A549 (cell line): Measurements from ENCODE around the gene TMEM165.

Experiments used
- EP300 ChIP-seq, 2 experiments: fragments of >200 bp; sonication (Bioruptor Twin); formaldehyde crosslinking; IDR thresholded peaks; 2 replicates in 1 of 2; 3 replicates in 1 of 2; pipeline ENCODE4 v1.6.1; 2016 to 2017
- ESRRA ChIP-seq: fragments of 150-350 bp; IDR thresholded peaks from 2 replicates; pipeline ENCODE4 v1.6.1; 2014; ENCODE audit warnings: mild to moderate bottlenecking, low read length, borderline replicate concordance
- HOXB13 ChIP-seq: fragments of 250-450 bp; sonication (Bioruptor Pico); IDR thresholded peaks from 2 replicates; pipeline ENCODE4 v1.5.0; 2020; ENCODE audit warnings: low read depth, mild to moderate bottlenecking, moderate library complexity
- JUNB ChIP-seq: fragments of >200 bp; sonication (Bioruptor Twin); formaldehyde crosslinking; IDR thresholded peaks from 2 replicates; pipeline ENCODE4 v1.6.1; 2016
- KDM5A ChIP-seq: fragments of 200-600 bp; sonication (generic); IDR thresholded peaks from 2 replicates; pipeline ENCODE4 v1.6.1; 2016; ENCODE audit warnings: antibody characterized with exemption, mild to moderate bottlenecking
- MYC ChIP-seq: IDR thresholded peaks from 2 replicates; pipeline ENCODE4 v1.6.1; 2012; ENCODE audit warnings: mild to moderate bottlenecking, inconsistent platforms, low read length, improper control_type of control experiment, borderline replicate concordance
- RCOR1 ChIP-seq: fragments of 150-350 bp; IDR thresholded peaks from 2 replicates; pipeline ENCODE4 v1.6.1; 2014; ENCODE audit warnings: antibody characterized with exemption, low read length, low read depth
- TF ChIP-seq, protein P1 (sequence below): fragments of >200 bp; sonication (Bioruptor Twin); formaldehyde crosslinking; IDR thresholded peaks from 3 replicates; pipeline ENCODE4 v1.5.1; 2016
- TF ChIP-seq, protein P2 (sequence below): fragments of 150-350 bp; IDR thresholded peaks from 2 replicates; pipeline ENCODE4 v1.6.1; 2014; ENCODE audit warnings: low read depth, mild to moderate bottlenecking, low read length

DNA sequence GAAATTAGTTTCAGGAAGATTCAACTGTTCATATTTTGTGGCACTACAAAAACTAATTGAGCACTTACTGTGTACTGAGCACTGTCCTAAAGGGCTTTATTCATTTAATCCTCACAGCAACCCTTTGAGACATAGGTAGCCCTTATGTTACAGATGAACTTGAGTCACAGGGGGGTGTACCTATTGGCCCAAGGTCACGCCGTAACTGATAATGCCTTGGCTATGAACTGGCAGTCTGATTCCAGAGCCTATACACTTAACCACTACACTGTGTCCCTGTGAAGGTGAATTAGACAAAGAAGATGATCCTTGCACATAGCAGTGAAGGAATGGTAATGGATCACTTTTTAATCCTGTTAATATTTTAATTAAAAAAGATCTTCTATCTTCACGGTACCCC lies 12.0 kb downstream of the TMEM165 start:
- TF ChIP-seq, protein P1, sequence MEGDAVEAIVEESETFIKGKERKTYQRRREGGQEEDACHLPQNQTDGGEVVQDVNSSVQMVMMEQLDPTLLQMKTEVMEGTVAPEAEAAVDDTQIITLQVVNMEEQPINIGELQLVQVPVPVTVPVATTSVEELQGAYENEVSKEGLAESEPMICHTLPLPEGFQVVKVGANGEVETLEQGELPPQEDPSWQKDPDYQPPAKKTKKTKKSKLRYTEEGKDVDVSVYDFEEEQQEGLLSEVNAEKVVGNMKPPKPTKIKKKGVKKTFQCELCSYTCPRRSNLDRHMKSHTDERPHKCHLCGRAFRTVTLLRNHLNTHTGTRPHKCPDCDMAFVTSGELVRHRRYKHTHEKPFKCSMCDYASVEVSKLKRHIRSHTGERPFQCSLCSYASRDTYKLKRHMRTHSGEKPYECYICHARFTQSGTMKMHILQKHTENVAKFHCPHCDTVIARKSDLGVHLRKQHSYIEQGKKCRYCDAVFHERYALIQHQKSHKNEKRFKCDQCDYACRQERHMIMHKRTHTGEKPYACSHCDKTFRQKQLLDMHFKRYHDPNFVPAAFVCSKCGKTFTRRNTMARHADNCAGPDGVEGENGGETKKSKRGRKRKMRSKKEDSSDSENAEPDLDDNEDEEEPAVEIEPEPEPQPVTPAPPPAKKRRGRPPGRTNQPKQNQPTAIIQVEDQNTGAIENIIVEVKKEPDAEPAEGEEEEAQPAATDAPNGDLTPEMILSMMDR = no peak
- TF ChIP-seq MYC = no peak
- no peak for TF ChIP-seq ESRRA
- no peak for TF ChIP-seq JUNB
- TF ChIP-seq, protein P2, sequence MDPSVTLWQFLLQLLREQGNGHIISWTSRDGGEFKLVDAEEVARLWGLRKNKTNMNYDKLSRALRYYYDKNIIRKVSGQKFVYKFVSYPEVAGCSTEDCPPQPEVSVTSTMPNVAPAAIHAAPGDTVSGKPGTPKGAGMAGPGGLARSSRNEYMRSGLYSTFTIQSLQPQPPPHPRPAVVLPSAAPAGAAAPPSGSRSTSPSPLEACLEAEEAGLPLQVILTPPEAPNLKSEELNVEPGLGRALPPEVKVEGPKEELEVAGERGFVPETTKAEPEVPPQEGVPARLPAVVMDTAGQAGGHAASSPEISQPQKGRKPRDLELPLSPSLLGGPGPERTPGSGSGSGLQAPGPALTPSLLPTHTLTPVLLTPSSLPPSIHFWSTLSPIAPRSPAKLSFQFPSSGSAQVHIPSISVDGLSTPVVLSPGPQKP = no peak
- TF ChIP-seq HOXB13 (CRISPR knock-in tag) = no peak
- TF ChIP-seq RCOR1 = no peak
- no peak for TF ChIP-seq EP300 (IDR thresholded peaks at IDR 0.05)
- no peak for TF ChIP-seq KDM5A
